Measurements from ENCODE around the gene PIM1. TPM values are rescaled to one million over a fixed set of nuclear protein-coding genes. Genes with fewer than 3 reads are reported as not detected.
A peak's percentile ranks its signal among the peaks of the same experiment; 100 is the strongest.

Gene PIM1
- total RNA-seq, 1 experiment from 2014 or later, result 47.5 TPM

DNA sequence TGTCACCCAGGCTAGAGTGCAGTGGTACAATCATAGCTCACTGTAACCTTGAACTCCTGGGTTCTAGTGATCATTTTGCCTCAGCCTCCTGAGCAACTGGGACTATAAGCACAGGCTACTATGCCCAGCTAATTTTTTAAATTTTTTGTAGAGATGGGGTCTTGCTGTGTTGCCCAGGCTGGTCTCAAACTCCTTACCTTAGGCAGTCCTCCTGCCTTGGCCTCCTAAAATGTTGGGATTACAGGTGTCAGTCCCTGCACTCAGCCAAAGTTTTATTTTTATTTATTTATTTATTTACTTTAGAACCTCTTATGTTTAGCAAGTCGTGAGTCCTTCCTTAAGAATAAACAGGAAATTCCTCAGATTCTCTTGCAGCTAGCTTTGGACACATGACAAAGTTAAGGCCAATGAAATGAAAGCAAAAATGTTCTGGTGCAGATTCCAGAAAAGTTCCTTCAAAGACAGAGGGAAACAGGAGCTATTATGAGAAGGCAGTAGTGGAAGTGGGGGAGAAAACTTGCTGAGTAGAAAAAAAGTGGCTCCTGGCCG, 19.1 kb downstream of the PIM1 start:
- Histone ChIP-seq H4K5ac (ENCODE audit: insufficient read length, low read depth, low read length) (no peak overlapping the region), H3K4me1 (ENCODE audit: insufficient read depth, low read length) (no peaks in the 10 kb centered on the region), H3K9me3 (ENCODE audit: control insufficient read depth, low read depth, low read length) (no peaks in the 10 kb centered on the region), H3K4me2 (ENCODE audit: insufficient read depth, insufficient read length, low read length) (no peak overlapping the region), H3T11ph (ENCODE audit: low read length) (no peak overlapping the region), H4K91ac (ENCODE audit: insufficient read length, low read depth, low read length) (no peak overlapping the region), H3K27ac (ENCODE audit: insufficient read length, low read depth, low read length) (no peak overlapping the region), H3K18ac (ENCODE audit: insufficient read length, low read depth, low read length) (no peak overlapping the region), H3K79me2 (ENCODE audit: insufficient read depth, low read length) (no peaks in the 10 kb centered on the region), H3K14ac (ENCODE audit: insufficient read depth, low read length) (no peak overlapping the region), H2BK20ac (ENCODE audit: low read depth, low read length, poor library complexity, severe bottlenecking) (no peak overlapping the region), H2AFZ (ENCODE audit: low read length) (no peak overlapping the region), H2BK15ac (ENCODE audit: low read depth, low read length) (no peak overlapping the region), H2BK5ac (ENCODE audit: insufficient read length, low read length) (no peak overlapping the region), H2BK120ac (ENCODE audit: low read depth, low read length, poor library complexity, severe bottlenecking) (no peak overlapping the region), H3K79me1 (ENCODE audit: insufficient read depth, low read depth, low read length, poor library complexity, severe bottlenecking) (no peaks in the 10 kb centered on the region), H3K23ac (ENCODE audit: insufficient read length, low read depth, low read length) (no peak overlapping the region), H2AK5ac (ENCODE audit: insufficient read length, low read length) (no peak overlapping the region), H4K8ac (replicated peaks; ENCODE audit: insufficient read length, low read depth, low read length) (no peak overlapping the region), H3K56ac (ENCODE audit: insufficient read length, low read depth, low read length) (no peak overlapping the region), H3K23me2 (ENCODE audit: insufficient read length, low read depth, low read length, poor library complexity, severe bottlenecking) (no peaks in the 10 kb centered on the region), H3K4ac (ENCODE audit: low read depth, low read length) (no peak overlapping the region), H2BK12ac (ENCODE audit: insufficient read length, low read depth, low read length) (no peak overlapping the region), H4K20me1 (ENCODE audit: control insufficient read depth, insufficient read depth, insufficient read length) (no peaks in the 10 kb centered on the region), H3K9ac (ENCODE audit: extremely low read depth, insufficient read length, low read length) (no peak overlapping the region), H3K27me3 (ENCODE audit: insufficient read depth, low read length) (no peaks in the 10 kb centered on the region)
- Mint-ChIP-seq H3K27ac (0 out of 7 replicates have a peak overlapping the region, but pooled peaks of 1 of the 3 experiments have one; percentile 57), H3K4me1 (peaks cover 7 to 13% of the 10 kb centered on the region in 2 experiments), H3K9me3 (peaks cover 0 to 6% of the 10 kb centered on the region in 2 experiments; a peak in 1 of 5 replicates), H3K27me3 (ENCODE audit: low read depth) (no peaks in the 10 kb centered on the region), H3K36me3 (ENCODE audit: insufficient read depth in 1 of 3, low read depth in 3 of 3) (no peaks in the 10 kb centered on the region), H3K4me3 (no peak overlapping the region)
- no peak for DNase-seq
- WGBS (ENCODE audit: extremely low coverage, insufficient read length, low lambda C conversion rate), result no CpG with 5 or more reads among the region's 2 CpGs
- TF ChIP-seq, protein P1, sequence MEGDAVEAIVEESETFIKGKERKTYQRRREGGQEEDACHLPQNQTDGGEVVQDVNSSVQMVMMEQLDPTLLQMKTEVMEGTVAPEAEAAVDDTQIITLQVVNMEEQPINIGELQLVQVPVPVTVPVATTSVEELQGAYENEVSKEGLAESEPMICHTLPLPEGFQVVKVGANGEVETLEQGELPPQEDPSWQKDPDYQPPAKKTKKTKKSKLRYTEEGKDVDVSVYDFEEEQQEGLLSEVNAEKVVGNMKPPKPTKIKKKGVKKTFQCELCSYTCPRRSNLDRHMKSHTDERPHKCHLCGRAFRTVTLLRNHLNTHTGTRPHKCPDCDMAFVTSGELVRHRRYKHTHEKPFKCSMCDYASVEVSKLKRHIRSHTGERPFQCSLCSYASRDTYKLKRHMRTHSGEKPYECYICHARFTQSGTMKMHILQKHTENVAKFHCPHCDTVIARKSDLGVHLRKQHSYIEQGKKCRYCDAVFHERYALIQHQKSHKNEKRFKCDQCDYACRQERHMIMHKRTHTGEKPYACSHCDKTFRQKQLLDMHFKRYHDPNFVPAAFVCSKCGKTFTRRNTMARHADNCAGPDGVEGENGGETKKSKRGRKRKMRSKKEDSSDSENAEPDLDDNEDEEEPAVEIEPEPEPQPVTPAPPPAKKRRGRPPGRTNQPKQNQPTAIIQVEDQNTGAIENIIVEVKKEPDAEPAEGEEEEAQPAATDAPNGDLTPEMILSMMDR (conservative IDR thresholded peaks at IDR 0.05), result no peak
